Mammary epithelial cell (primary cell): ENCODE results near the gene AMPH.

Source experiments
- EZH2 ChIP-seq: IDR thresholded peaks from 2 replicates; pipeline ENCODE4 v1.6.1; 2012; ENCODE audit warnings: low read length, inconsistent platforms, borderline replicate concordance
- TF ChIP-seq, protein P1 (sequence below), 2 donors: IDR thresholded peaks in 1 of 2; conservative IDR thresholded peaks in 1 of 2; 2 replicates each; pipeline ENCODE4 v1.5.1; 2011 to 2012; ENCODE audit warnings: inconsistent platforms in 2 of 2, low read length in 2 of 2, mild to moderate bottlenecking in 2 of 2, control low read depth in 1 of 2, low read depth in 1 of 2; ENCODE audit not compliant: insufficient read depth in 1 of 2; ENCODE audit errors: extremely low read depth in 1 of 2

DNA sequence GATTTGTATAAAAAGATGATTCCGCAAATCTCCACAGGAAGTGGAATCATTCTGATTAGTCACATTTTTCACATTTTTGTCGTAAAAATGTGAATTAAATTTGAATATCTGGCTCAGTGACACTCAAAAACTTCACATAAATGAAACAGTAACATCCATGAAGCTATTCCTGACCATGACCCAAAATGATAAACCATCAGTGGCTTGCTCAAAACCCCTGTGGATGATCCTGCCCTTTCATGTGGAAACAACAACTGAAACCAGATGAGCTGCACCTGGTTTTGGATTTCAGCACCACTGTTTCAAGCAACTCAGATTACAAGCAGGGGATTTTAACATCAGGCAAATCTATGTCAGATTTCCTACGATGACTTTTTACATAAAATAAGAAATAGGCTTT, 80.3 kb downstream of the AMPH start:
- TF ChIP-seq, protein P1, sequence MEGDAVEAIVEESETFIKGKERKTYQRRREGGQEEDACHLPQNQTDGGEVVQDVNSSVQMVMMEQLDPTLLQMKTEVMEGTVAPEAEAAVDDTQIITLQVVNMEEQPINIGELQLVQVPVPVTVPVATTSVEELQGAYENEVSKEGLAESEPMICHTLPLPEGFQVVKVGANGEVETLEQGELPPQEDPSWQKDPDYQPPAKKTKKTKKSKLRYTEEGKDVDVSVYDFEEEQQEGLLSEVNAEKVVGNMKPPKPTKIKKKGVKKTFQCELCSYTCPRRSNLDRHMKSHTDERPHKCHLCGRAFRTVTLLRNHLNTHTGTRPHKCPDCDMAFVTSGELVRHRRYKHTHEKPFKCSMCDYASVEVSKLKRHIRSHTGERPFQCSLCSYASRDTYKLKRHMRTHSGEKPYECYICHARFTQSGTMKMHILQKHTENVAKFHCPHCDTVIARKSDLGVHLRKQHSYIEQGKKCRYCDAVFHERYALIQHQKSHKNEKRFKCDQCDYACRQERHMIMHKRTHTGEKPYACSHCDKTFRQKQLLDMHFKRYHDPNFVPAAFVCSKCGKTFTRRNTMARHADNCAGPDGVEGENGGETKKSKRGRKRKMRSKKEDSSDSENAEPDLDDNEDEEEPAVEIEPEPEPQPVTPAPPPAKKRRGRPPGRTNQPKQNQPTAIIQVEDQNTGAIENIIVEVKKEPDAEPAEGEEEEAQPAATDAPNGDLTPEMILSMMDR (conservative IDR thresholded peaks at IDR 0.05 in 1 of 2, IDR thresholded peaks at IDR 0.05 in 1 of 2; ENCODE audit: extremely low read depth in 1 of 2, insufficient read depth in 1 of 2, low read depth in 1 of 2, low read length in 2 of 2), result no peak
- TF ChIP-seq EZH2, result no peak
